H9 (cell line): Measurements from ENCODE around the gene S100G. TPM values are rescaled to one million over a fixed set of nuclear protein-coding genes. Genes with fewer than 3 reads are reported as not detected.

Experiments used
- DNase-seq: peaks from one replicate; pipeline ENCODE4 v3.0.0-alpha.2; 2017
- H2AFZ ChIP-seq: one replicate; pipeline ENCODE4 v1.6.1; 2013; ENCODE audit warnings: mild to moderate bottlenecking, low read length, control low read depth, moderate library complexity
- H2AK5ac ChIP-seq: 2 replicates; pipeline ENCODE4 v1.6.1; 2013; ENCODE audit warnings: low read length, control low read depth, mixed read lengths; ENCODE audit not compliant: insufficient read length
- H2BK120ac ChIP-seq: one replicate; pipeline ENCODE4 v1.6.1; 2013; ENCODE audit warnings: low read depth, mild to moderate bottlenecking, low read length, control low read depth, inconsistent platforms; ENCODE audit not compliant: poor library complexity, severe bottlenecking
- H2BK12ac ChIP-seq: 2 replicates; pipeline ENCODE4 v1.6.1; 2013; ENCODE audit warnings: low read length, control low read depth, mixed read lengths, low read depth; ENCODE audit not compliant: insufficient read length
- H2BK15ac ChIP-seq: 2 replicates; pipeline ENCODE4 v1.6.1; 2013; ENCODE audit warnings: low read depth, low read length, control low read depth
- H2BK20ac ChIP-seq: one replicate; pipeline ENCODE4 v1.6.1; 2013; ENCODE audit warnings: low read depth, mild to moderate bottlenecking, low read length, control low read depth, inconsistent platforms; ENCODE audit not compliant: poor library complexity, severe bottlenecking
- H2BK5ac ChIP-seq: 2 replicates; pipeline ENCODE4 v1.6.1; 2013; ENCODE audit warnings: low read length, control low read depth, mixed read lengths; ENCODE audit not compliant: insufficient read length
- H3K14ac ChIP-seq: 2 replicates; pipeline ENCODE4 v1.6.1; 2013; ENCODE audit warnings: low read length, control low read depth; ENCODE audit not compliant: insufficient read depth
- H3K18ac ChIP-seq: 2 replicates; pipeline ENCODE4 v1.6.1; 2013; ENCODE audit warnings: low read depth, mild to moderate bottlenecking, mixed read lengths, low read length, control low read depth; ENCODE audit not compliant: insufficient read length
- H3K23ac ChIP-seq: 2 replicates; pipeline ENCODE4 v1.6.1; 2013; ENCODE audit warnings: low read length, control low read depth, mixed read lengths, low read depth; ENCODE audit not compliant: insufficient read length
- H3K23me2 ChIP-seq: 2 replicates; pipeline ENCODE4 v1.6.1; 2013; ENCODE audit warnings: low read depth, mild to moderate bottlenecking, mixed read lengths, low read length, control low read depth; ENCODE audit not compliant: insufficient read length, poor library complexity, severe bottlenecking
- H3K27ac ChIP-seq: 2 replicates; pipeline ENCODE4 v1.5.1; 2013; ENCODE audit warnings: low read length, control low read depth, mixed read lengths, low read depth; ENCODE audit not compliant: insufficient read length
- H3K27me3 ChIP-seq: 2 replicates; pipeline ENCODE4 v1.6.1; 2013; ENCODE audit warnings: low read length, control low read depth, inconsistent platforms; ENCODE audit not compliant: insufficient read depth
- H3K4ac ChIP-seq: 2 replicates; pipeline ENCODE4 v1.6.1; 2013; ENCODE audit warnings: low read depth, mild to moderate bottlenecking, control low read depth, inconsistent platforms, low read length, moderate library complexity
- H3K4me1 ChIP-seq: 2 replicates; pipeline ENCODE4 v1.6.1; 2013; ENCODE audit warnings: low read length, control low read depth, inconsistent platforms; ENCODE audit not compliant: insufficient read depth
- H3K4me2 ChIP-seq: 2 replicates; pipeline ENCODE4 v1.6.1; 2013; ENCODE audit warnings: low read length, control low read depth, mixed read lengths; ENCODE audit not compliant: insufficient read length, insufficient read depth
- H3K56ac ChIP-seq: 2 replicates; pipeline ENCODE4 v1.6.1; 2013; ENCODE audit warnings: low read depth, mild to moderate bottlenecking, mixed read lengths, low read length, control low read depth; ENCODE audit not compliant: insufficient read length
- H3K79me1 ChIP-seq: 2 replicates; pipeline ENCODE4 v1.6.1; 2013; ENCODE audit warnings: low read depth, mild to moderate bottlenecking, moderate library complexity, low read length, control low read depth, inconsistent platforms; ENCODE audit not compliant: insufficient read depth, poor library complexity, severe bottlenecking
- H3K79me2 ChIP-seq: 2 replicates; pipeline ENCODE4 v1.6.1; 2013; ENCODE audit warnings: low read length, control low read depth, inconsistent platforms; ENCODE audit not compliant: insufficient read depth
- H3K9ac ChIP-seq: 2 replicates; pipeline ENCODE4 v1.6.1; 2013; ENCODE audit warnings: low read length, control low read depth, mixed read lengths; ENCODE audit not compliant: insufficient read length; ENCODE audit errors: extremely low read depth
- H3K9me3 ChIP-seq: one replicate; pipeline ENCODE4 v1.6.1; 2013; ENCODE audit warnings: low read depth, low read length, inconsistent platforms; ENCODE audit not compliant: control insufficient read depth
- H3T11ph ChIP-seq: one replicate; pipeline ENCODE4 v1.6.1; 2013; ENCODE audit warnings: mild to moderate bottlenecking, low read length, control low read depth, inconsistent platforms
- H4K20me1 ChIP-seq: one replicate; pipeline ENCODE4 v1.6.1; 2013; ENCODE audit not compliant: control insufficient read depth, insufficient read length, insufficient read depth
- H4K5ac ChIP-seq: 2 replicates; pipeline ENCODE4 v1.6.1; 2013; ENCODE audit warnings: low read depth, mild to moderate bottlenecking, mixed read lengths, low read length, control low read depth; ENCODE audit not compliant: insufficient read length
- H4K8ac ChIP-seq: replicated peaks from 2 replicates; pipeline ENCODE4 v1.6.1; 2013; ENCODE audit warnings: low read length, control low read depth, mixed read lengths, low read depth; ENCODE audit not compliant: insufficient read length
- H4K91ac ChIP-seq: 2 replicates; pipeline ENCODE4 v1.6.1; 2013; ENCODE audit warnings: low read depth, mild to moderate bottlenecking, moderate library complexity, mixed read lengths, low read length, control low read depth; ENCODE audit not compliant: insufficient read length
- H3K27ac Mint-ChIP-seq, 3 experiments: 2 replicates in 2 of 3; 3 replicates in 1 of 3; pipeline ENCODE4 v1.8.0; 2020 to 2021; ENCODE audit warnings: mixed read lengths in 3 of 3, mild to moderate bottlenecking in 1 of 3, moderate library complexity in 1 of 3
- H3K27me3 Mint-ChIP-seq: 2 replicates; pipeline ENCODE4 v1.8.0; 2021; ENCODE audit warnings: low read depth, mild to moderate bottlenecking, moderate library complexity, mixed read lengths
- H3K36me3 Mint-ChIP-seq, 3 experiments: 2 replicates in 2 of 3; 3 replicates in 1 of 3; pipeline ENCODE4 v1.8.0; 2020 to 2021; ENCODE audit warnings: low read depth in 3 of 3, mixed read lengths in 3 of 3; ENCODE audit not compliant: insufficient read depth in 1 of 3
- H3K4me1 Mint-ChIP-seq, 2 experiments: 2 replicates each; pipeline ENCODE4 v1.8.0; 2020; ENCODE audit warnings: mixed read lengths in 2 of 2
- H3K4me3 Mint-ChIP-seq, 2 experiments: 2 replicates in 1 of 2; 3 replicates in 1 of 2; pipeline ENCODE4 v1.8.0; 2020 to 2021; ENCODE audit warnings: mild to moderate bottlenecking in 2 of 2, mixed read lengths in 2 of 2, moderate library complexity in 1 of 2
- H3K9me3 Mint-ChIP-seq, 2 experiments: 2 replicates in 1 of 2; 3 replicates in 1 of 2; pipeline ENCODE4 v1.8.0; 2020; ENCODE audit warnings: mild to moderate bottlenecking in 2 of 2, mixed read lengths in 2 of 2, moderate library complexity in 1 of 2
- CTCF ChIP-seq: fragments of 200-600 bp; sonication (generic); conservative IDR thresholded peaks from 3 replicates; pipeline ENCODE4 v1.8.0; 2021; ENCODE audit warnings: antibody characterized with exemption, mild to moderate bottlenecking
- WGBS: extraction: QIAGEN DNeasy Blood & Tissue Kit; methylation state at CpG from one replicate; pipeline ENCODE4 v1.1.7; 2013; ENCODE audit warnings: missing lambda C conversion rate, low lambda C conversion rate, mixed read lengths; ENCODE audit not compliant: insufficient read length; ENCODE audit errors: extremely low coverage; 5-methylcytosine and 5-hydroxymethylcytosine counted together
- total RNA-seq: library from RNA; stranded (reverse); gene quantifications from 2 replicates; pipeline ENCODE4 v1.2.1, GENCODE V29; 2021

Gene S100G
- total RNA-seq, 1 experiment from 2014 or later, result not detected

DNA sequence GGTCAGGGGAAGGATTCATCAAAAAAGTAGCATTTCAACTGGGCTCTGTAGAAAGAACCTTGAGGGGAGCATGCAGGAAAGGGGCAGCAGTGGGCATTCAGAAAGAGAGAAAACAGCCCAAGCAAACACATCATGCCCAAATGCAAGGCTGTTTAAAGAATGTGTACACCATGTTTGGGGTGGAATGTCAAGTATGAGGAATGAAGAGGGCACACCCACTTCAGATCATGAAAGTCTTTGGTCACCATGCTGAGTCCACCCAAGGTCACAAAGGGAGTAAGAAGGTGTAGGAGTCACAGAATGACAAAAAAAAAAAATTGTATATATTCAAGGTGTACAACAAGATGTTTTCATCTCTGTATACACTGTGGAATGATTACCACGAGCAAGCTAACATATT lies 9.4 kb downstream of the S100G start:
- Histone ChIP-seq H2BK15ac (no peak overlapping the region), H4K91ac (no peak overlapping the region), H3K23ac (no peak overlapping the region), H2BK5ac (no peak overlapping the region), H4K8ac (no peak overlapping the region), H3K4me1 (0 out of 2 replicates have a peak, but pooled peaks cover 2% of the 10 kb centered on the region), H3K27me3 (no peaks in the 10 kb centered on the region), H3K56ac (no peak overlapping the region), H3K14ac (no peak overlapping the region), H3K23me2 (no peaks in the 10 kb centered on the region), H3T11ph (no peak overlapping the region), H3K4ac (no peak overlapping the region), H4K5ac (no peak overlapping the region), H2BK20ac (no peak overlapping the region), H2BK12ac (no peak overlapping the region), H3K79me1 (no peaks in the 10 kb centered on the region), H3K9me3 (no peaks in the 10 kb centered on the region), H3K79me2 (no peaks in the 10 kb centered on the region), H3K4me2 (no peak overlapping the region), H3K18ac (no peak overlapping the region), H3K9ac (no peak overlapping the region), H2AFZ (no peak overlapping the region), H3K27ac (no peak overlapping the region), H2BK120ac (no peak overlapping the region), H2AK5ac (no peak overlapping the region), H4K20me1 (no peaks in the 10 kb centered on the region)
- H3K9me3 Mint-ChIP-seq, result no peaks in the 10 kb centered on the region
- DNase-seq, result no peak
- H3K4me1 Mint-ChIP-seq, result peaks cover 12 to 19% of the 10 kb centered on the region in 2 experiments
- no peaks in the 10 kb centered on the region; the same call in 1 of the 2 replicates for H3K27me3 Mint-ChIP-seq
- no peak for TF ChIP-seq CTCF
- peaks cover 48 to 76% (median 73%) of the 10 kb centered on the region in 3 experiments for H3K36me3 Mint-ChIP-seq
- H3K4me3 Mint-ChIP-seq, result no peak overlapping the region
- WGBS, result no CpG with 5 or more reads among the region's 1 CpG
- H3K27ac Mint-ChIP-seq, result peak overlapping the region in 1 of 3 experiments; percentile 52; a peak in 2 of 7 replicates
